Mesendoderm (in vitro differentiated cells): ENCODE measurements around the gene ARPC5L.
"Not testable (repeated sequence)": the region's sequence is repeated elsewhere in the genome, so short reads cannot be mapped to it uniquely, and the experiment has no call there.

ENCODE experiments used
- DNase-seq: peaks from one replicate; pipeline ENCODE4 v3.0.0; 2013
- H2AK5ac ChIP-seq: 2 replicates; pipeline ENCODE4 v1.6.1; 2013; ENCODE audit warnings: low read length, inconsistent platforms
- H2BK120ac ChIP-seq: 2 replicates; pipeline ENCODE4 v1.6.1; 2013; ENCODE audit warnings: low read depth, mild to moderate bottlenecking, low read length, moderate library complexity, mixed read lengths
- H2BK15ac ChIP-seq: replicated peaks from 2 replicates; pipeline ENCODE4 v1.6.1; 2013; ENCODE audit warnings: low read depth, mild to moderate bottlenecking, moderate library complexity
- H2BK5ac ChIP-seq: 2 replicates; pipeline ENCODE4 v1.6.1; 2013; ENCODE audit warnings: low read length, inconsistent platforms
- H3K18ac ChIP-seq: 2 replicates; pipeline ENCODE4 v1.6.1; 2013; ENCODE audit warnings: mild to moderate bottlenecking, low read length, mixed read lengths
- H3K23ac ChIP-seq: one replicate; pipeline ENCODE4 v1.6.1; 2013; ENCODE audit warnings: low read length
- H3K27ac ChIP-seq: 2 replicates; pipeline ENCODE4 v1.5.1; 2013; ENCODE audit warnings: low read depth, mild to moderate bottlenecking, inconsistent platforms, low read length, moderate library complexity
- H3K27me3 ChIP-seq: 2 replicates; pipeline ENCODE4 v1.6.1; 2013; ENCODE audit warnings: low read length, control low read depth, mild to moderate bottlenecking, inconsistent platforms; ENCODE audit not compliant: insufficient read depth, poor library complexity
- H3K36me3 ChIP-seq: 2 replicates; pipeline ENCODE4 v1.6.1; 2013; ENCODE audit warnings: low read length, inconsistent platforms; ENCODE audit not compliant: control insufficient read depth, insufficient read depth
- H3K4ac ChIP-seq: one replicate; pipeline ENCODE4 v1.6.1; 2013; ENCODE audit warnings: low read depth, mild to moderate bottlenecking, low read length, moderate library complexity
- H3K4me1 ChIP-seq: 2 replicates; pipeline ENCODE4 v1.6.1; 2013; ENCODE audit warnings: low read depth, low read length, inconsistent platforms; ENCODE audit not compliant: control insufficient read depth
- H3K4me2 ChIP-seq: 2 replicates; pipeline ENCODE4 v1.6.1; 2013; ENCODE audit warnings: low read length
- H3K4me3 ChIP-seq: 2 replicates; pipeline ENCODE4 v1.5.1; 2013; ENCODE audit warnings: mild to moderate bottlenecking, low read length
- H3K56ac ChIP-seq: one replicate; pipeline ENCODE4 v1.6.1; 2013; ENCODE audit warnings: low read length
- H3K79me1 ChIP-seq: 2 replicates; pipeline ENCODE4 v1.6.1; 2013; ENCODE audit warnings: low read length, inconsistent platforms
- H3K79me2 ChIP-seq: 2 replicates; pipeline ENCODE4 v1.6.1; 2013; ENCODE audit warnings: mild to moderate bottlenecking, low read length; ENCODE audit not compliant: control insufficient read depth, insufficient read depth
- H3K9ac ChIP-seq: 2 replicates; pipeline ENCODE4 v1.6.1; 2013; ENCODE audit warnings: low read length, inconsistent platforms
- H4K5ac ChIP-seq: one replicate; pipeline ENCODE4 v1.6.1; 2013; ENCODE audit warnings: low read length
- H4K8ac ChIP-seq: one replicate; pipeline ENCODE4 v1.6.1; 2013; ENCODE audit warnings: low read depth, mild to moderate bottlenecking, control low read depth, low read length, moderate library complexity
- WGBS: extraction: QIAGEN DNeasy Blood & Tissue Kit; methylation state at CpG from one replicate; pipeline ENCODE4 v1.1.7; 2013; ENCODE audit warnings: low lambda C conversion rate, missing lambda C conversion rate; ENCODE audit not compliant: insufficient coverage; ENCODE audit errors: extremely low coverage; 5-methylcytosine and 5-hydroxymethylcytosine counted together

ARPC5L gene

GRCh38 chr9:124908098-124908497 is 46.2 kb downstream of the ARPC5L start:
- H2BK5ac ChIP-seq = no peak overlapping the region
- no peak overlapping the region for H3K23ac ChIP-seq
- H3K9ac ChIP-seq = no peak overlapping the region
- H3K56ac ChIP-seq = no peak overlapping the region
- no peak overlapping the region for H2BK15ac ChIP-seq
- H4K5ac ChIP-seq = no peak overlapping the region
- H4K8ac ChIP-seq = no peak overlapping the region
- H2AK5ac ChIP-seq = no peak overlapping the region
- no peaks in the 10 kb centered on the region for H3K4me1 ChIP-seq
- H3K4me3 ChIP-seq = no peak overlapping the region
- no peaks in the 10 kb centered on the region for H3K36me3 ChIP-seq
- no peak for DNase-seq
- no peaks in the 10 kb centered on the region for H3K79me2 ChIP-seq
- no CpG with 5 or more reads among the region's 2 CpGs for WGBS
- H3K18ac ChIP-seq = no peak overlapping the region
- H3K27ac ChIP-seq = no peak overlapping the region
- no peak overlapping the region for H2BK120ac ChIP-seq
- H3K4ac ChIP-seq = no peak overlapping the region
- no peaks in the 10 kb centered on the region for H3K27me3 ChIP-seq
- H3K79me1 ChIP-seq = no peaks in the 10 kb centered on the region
- H3K4me2 ChIP-seq = no peak overlapping the region

- H3K27ac ChIP-seq = no peak overlapping the region
- H3K4me1 ChIP-seq = no peaks in the 10 kb centered on the region
- no peaks in the 10 kb centered on the region for H3K79me2 ChIP-seq
- H3K27me3 ChIP-seq = no peaks in the 10 kb centered on the region
- no peak overlapping the region for H2AK5ac ChIP-seq
- no peak overlapping the region for H3K9ac ChIP-seq
- DNase-seq = no peak
- no peak overlapping the region for H4K8ac ChIP-seq
- no peak overlapping the region for H2BK5ac ChIP-seq
- no peaks in the 10 kb centered on the region for H3K36me3 ChIP-seq
- H4K5ac ChIP-seq = no peak overlapping the region
- no peak overlapping the region for H3K56ac ChIP-seq
- no peak overlapping the region for H2BK120ac ChIP-seq
- H3K4me3 ChIP-seq = no peak overlapping the region
- no peak overlapping the region for H2BK15ac ChIP-seq
- H3K4ac ChIP-seq = no peak overlapping the region
- no peak overlapping the region for H3K18ac ChIP-seq
- H3K79me1 ChIP-seq = no peaks in the 10 kb centered on the region
- no CpG with 5 or more reads among the region's 1 CpG for WGBS
- H3K23ac ChIP-seq = no peak overlapping the region
- no peak overlapping the region for H3K4me2 ChIP-seq
These were observed 49.8 kb downstream of the ARPC5L start for GRCh38 chr9:124911766-124912165.

- Histone ChIP-seq H3K4me3 (no peak overlapping the region), H2BK120ac (no peak overlapping the region), H3K4ac (no peak overlapping the region), H3K56ac (no peak overlapping the region), H3K9ac (no peak overlapping the region), H3K4me2 (no peak overlapping the region), H2AK5ac (no peak overlapping the region), H3K27ac (no peak overlapping the region), H3K36me3 (no peaks in the 10 kb centered on the region), H3K79me1 (no peaks in the 10 kb centered on the region), H3K18ac (no peak overlapping the region), H3K27me3 (no peaks in the 10 kb centered on the region), H3K4me1 (no peaks in the 10 kb centered on the region), H3K79me2 (no peaks in the 10 kb centered on the region), H4K8ac (no peak overlapping the region), H2BK15ac (no peak overlapping the region), H4K5ac (no peak overlapping the region), H3K23ac (no peak overlapping the region), H2BK5ac (no peak overlapping the region)
- no CpG with 5 or more reads among the region's 2 CpGs for WGBS
- DNase-seq = no peak
These were observed 51.4 kb downstream of the ARPC5L start for GRCh38 chr9:124913378-124913777.

- H3K4me1 ChIP-seq = no peaks in the 10 kb centered on the region
- no peak overlapping the region for H3K9ac ChIP-seq
- no peak overlapping the region for H4K5ac ChIP-seq
- H3K36me3 ChIP-seq = peaks cover 1% of the 10 kb centered on the region
- no peaks in the 10 kb centered on the region for H3K79me2 ChIP-seq
- no CpG with 5 or more reads among the region's 5 CpGs for WGBS
- no peak overlapping the region for H3K4me2 ChIP-seq
- H3K27ac ChIP-seq = no peak overlapping the region
- H3K18ac ChIP-seq = no peak overlapping the region
- no peak overlapping the region for H4K8ac ChIP-seq
- H2AK5ac ChIP-seq = no peak overlapping the region
- H2BK120ac ChIP-seq = no peak overlapping the region
- no peaks in the 10 kb centered on the region for H3K27me3 ChIP-seq
- no peak for DNase-seq
- H3K4ac ChIP-seq = no peak overlapping the region
- no peaks in the 10 kb centered on the region for H3K79me1 ChIP-seq
- no peak overlapping the region for H3K56ac ChIP-seq
- no peak overlapping the region for H3K23ac ChIP-seq
- no peak overlapping the region for H2BK5ac ChIP-seq
- H2BK15ac ChIP-seq = no peak overlapping the region
- no peak overlapping the region for H3K4me3 ChIP-seq
These were observed 52.9 kb downstream of the ARPC5L start for GRCh38 chr9:124914753-124915405.

GRCh38 chr9:124920394-124920793 is 58.5 kb downstream of the ARPC5L start:
- not testable (repeated sequence) for H3K79me2 ChIP-seq, H2AK5ac ChIP-seq, H3K18ac ChIP-seq, H3K27ac ChIP-seq, H3K27me3 ChIP-seq, H3K4ac ChIP-seq, H2BK15ac ChIP-seq, H3K4me1 ChIP-seq, H3K36me3 ChIP-seq, H4K8ac ChIP-seq, H3K9ac ChIP-seq, H3K23ac ChIP-seq, H2BK5ac ChIP-seq, H3K79me1 ChIP-seq, H3K4me2 ChIP-seq, DNase-seq, H3K4me3 ChIP-seq, H2BK120ac ChIP-seq, H3K56ac ChIP-seq, H4K5ac ChIP-seq
- WGBS = no CpG with 5 or more reads among the region's 6 CpGs
